Stomach (tissue), 9 donors: ENCODE measurements around the gene PIK3CB. TPM values are rescaled to one million over a fixed set of nuclear protein-coding genes. Genes with fewer than 3 reads are reported as not detected.

Experiments used
- DNase-seq, 2 donors: peaks; one replicate each; pipeline versions ENCODE4 v3.0.0 to v3.0.0-alpha.2; 2013 to 2019
- H3K27ac ChIP-seq, 5 donors: fragments of 200-600 bp in 4 of 5; sonication (generic) in 4 of 5; one replicate each; pipeline ENCODE4 v1.5.1; 2013 to 2019; ENCODE audit warnings: mild to moderate bottlenecking in 1 of 5, moderate library complexity in 1 of 5
- H3K27me3 ChIP-seq, 3 donors: fragments of 200-600 bp; sonication (generic); one replicate each; pipeline ENCODE4 v1.5.1; 2017 to 2019; ENCODE audit warnings: mixed run types in 1 of 3
- H3K36me3 ChIP-seq, 4 donors: fragments of 200-600 bp; sonication (generic); 1 replicate in 3 of 4; 2 replicates in 1 of 4; pipeline ENCODE4 v1.5.1; 2016 to 2019
- H3K4me1 ChIP-seq, 4 donors: fragments of 200-600 bp; sonication (generic); one replicate each; pipeline ENCODE4 v1.5.1; 2016 to 2019
- H3K4me3 ChIP-seq, 4 donors: fragments of 200-600 bp; sonication (generic) in 3 of 4; one replicate each; pipeline ENCODE4 v1.5.1; 2016 to 2019; ENCODE audit warnings: mild to moderate bottlenecking in 1 of 4
- H3K9me3 ChIP-seq, 4 donors: fragments of 200-600 bp; sonication (generic); one replicate each; pipeline ENCODE4 v1.5.1; 2016 to 2019
- CTCF ChIP-seq, 7 experiments: fragments of 450-650 bp in 4 of 7; fragments of 200-600 bp in 3 of 7; sonication (generic) in 3 of 7; IDR thresholded peaks; one replicate each; pipeline ENCODE4 v1.5.1; 2016 to 2019; ENCODE audit warnings: antibody characterized with exemption in 7 of 7, control low read depth in 2 of 7, mild to moderate bottlenecking in 1 of 7
- EP300 ChIP-seq: sonication (generic); formaldehyde crosslinking; IDR thresholded peaks from one replicate; pipeline ENCODE4 v1.6.1; 2017; ENCODE audit warnings: antibody characterized with exemption
- POLR2A ChIP-seq, 4 donors: fragments of 450-650 bp; IDR thresholded peaks; one replicate each; pipeline ENCODE4 v1.6.1; 2016; ENCODE audit warnings: antibody characterized with exemption in 4 of 4, control low read depth in 2 of 4, mild to moderate bottlenecking in 1 of 4, moderate library complexity in 1 of 4
- POLR2AphosphoS5 ChIP-seq, 3 donors: sonication (generic); formaldehyde crosslinking; IDR thresholded peaks; one replicate each; pipeline ENCODE4 v1.6.1; 2016; ENCODE audit warnings: antibody characterized with exemption in 3 of 3
- WGBS, 5 donors: extraction: QIAGEN DNeasy Blood & Tissue Kit in 3 of 5; methylation state at CpG; one replicate each; pipeline versions ENCODE4 v1.1.5 to v1.1.7; 2013 to 2018; 5-methylcytosine and 5-hydroxymethylcytosine counted together
- intact Hi-C: fragments of 100-400 bp; cut with DNase I; formaldehyde crosslinking; loops from one replicate; pipeline ENCODE4 v1.15.1; 2023; ENCODE audit warnings: low total_unique reads
- polyA plus RNA-seq, 3 donors: library from polyadenylated mRNA; stranded (reverse); fragments of 200-250 nt; gene quantifications; one replicate each; pipeline ENCODE4 v1.2.3, GENCODE V29; 2013
- total RNA-seq, 5 donors: library from RNA; depleted of rRNA; stranded (reverse); fragments of >200 nt; gene quantifications; one replicate each; pipeline versions ENCODE4 v1.1.0 to v1.2.3, GENCODE V29; 2014 to 2016
- donor health status: healthy with polysubstance abuse.
- donor health status: Bipolar disorder and iron deficiency.
- donor health status: healthy.

The PIK3CB gene
- total and polyA plus RNA-seq, 8 donors = 2.9 to 43.7 (median 9.2) TPM

- H3K27me3 ChIP-seq = no peaks in the 10 kb centered on the region
- TF ChIP-seq CTCF (IDR thresholded peaks at IDR 0.05) = no peak
- no peak for TF ChIP-seq POLR2AphosphoS5 (IDR thresholded peaks at IDR 0.05)
- no peak for TF ChIP-seq POLR2A (IDR thresholded peaks at IDR 0.05)
- TF ChIP-seq EP300 = no peak
- DNase-seq = no peak
- H3K27ac ChIP-seq = no peak overlapping the region
- 85 to 88% (median 86%) methylated on average over 6 of the region's 6 CpGs for WGBS, 5 donors
- peaks cover 0 to 9% (median 0%) of the 10 kb centered on the region in 4 donors for H3K4me1 ChIP-seq
- intact Hi-C loops = no loop called here
- no peaks in the 10 kb centered on the region for H3K9me3 ChIP-seq
- H3K36me3 ChIP-seq = peaks cover 0 to 12% (median 0%) of the 10 kb centered on the region in 4 donors
- no peak overlapping the region for H3K4me3 ChIP-seq
Observed at GRCh38 chr3:138724443-138724842, 110.3 kb downstream of the PIK3CB start.

GRCh38 chr3:138718849-138719248 lies 115.9 kb downstream of the PIK3CB start:
- 82 to 93% (median 92%) methylated on average over 1 of the region's 1 CpG for WGBS, 5 donors
- H3K36me3 ChIP-seq = peaks cover 0 to 15% (median 0%) of the 10 kb centered on the region in 4 donors
- TF ChIP-seq POLR2AphosphoS5 (IDR thresholded peaks at IDR 0.05) (no peak), EP300 (no peak), CTCF (IDR thresholded peaks at IDR 0.05) (no peak), POLR2A (IDR thresholded peaks at IDR 0.05) (no peak)

GRCh38 chr3:138717348-138717747 lies 117.4 kb downstream of the PIK3CB start:
- intact Hi-C loops = no loop called here
- 88 to 95% (median 91%) methylated on average over 2 of the region's 2 CpGs for WGBS, 5 donors
- no peaks in the 10 kb centered on the region for H3K4me1 ChIP-seq
- no peak overlapping the region for H3K4me3 ChIP-seq
- no peaks in the 10 kb centered on the region for H3K27me3 ChIP-seq
- no peaks in the 10 kb centered on the region for H3K9me3 ChIP-seq
- no peak overlapping the region for H3K27ac ChIP-seq
- DNase-seq = no peak
- no peak for TF ChIP-seq EP300
- TF ChIP-seq CTCF (IDR thresholded peaks at IDR 0.05) = no peak
- TF ChIP-seq POLR2AphosphoS5 (IDR thresholded peaks at IDR 0.05) = no peak
- no peak for TF ChIP-seq POLR2A (IDR thresholded peaks at IDR 0.05)
- H3K36me3 ChIP-seq = peaks cover 8 to 16% (median 13%) of the 10 kb centered on the region in 4 donors

More at GRCh38 chr3:138718849-138719248, 115.9 kb downstream of the PIK3CB start:
- no peak for DNase-seq
- no peak overlapping the region for H3K27ac ChIP-seq
- H3K9me3 ChIP-seq = no peaks in the 10 kb centered on the region
- no peaks in the 10 kb centered on the region for H3K27me3 ChIP-seq
- no peaks in the 10 kb centered on the region for H3K4me1 ChIP-seq
- no peak overlapping the region for H3K4me3 ChIP-seq
- intact Hi-C loops = no loop called here

GRCh38 chr3:138712086-138712485 lies 122.6 kb downstream of the PIK3CB start:
- peaks cover 8 to 47% (median 33%) of the 10 kb centered on the region in 4 donors for H3K36me3 ChIP-seq
- no peak for DNase-seq
- H3K27me3 ChIP-seq = no peaks in the 10 kb centered on the region
- intact Hi-C loops = no loop called here
- no peak overlapping the region for H3K27ac ChIP-seq
- H3K4me1 ChIP-seq = no peaks in the 10 kb centered on the region
- no peak for TF ChIP-seq EP300
- no peak for TF ChIP-seq CTCF (IDR thresholded peaks at IDR 0.05)
- no peak for TF ChIP-seq POLR2A (IDR thresholded peaks at IDR 0.05)
- TF ChIP-seq POLR2AphosphoS5 (IDR thresholded peaks at IDR 0.05) = no peak
- H3K9me3 ChIP-seq = no peaks in the 10 kb centered on the region
- no peak overlapping the region for H3K4me3 ChIP-seq
- 72 to 85% (median 76%) methylated on average over 4 of the region's 4 CpGs for WGBS, 5 donors
